ENCODE data around the gene LRP1B. TPM values are rescaled to one million over a fixed set of nuclear protein-coding genes. Genes with fewer than 3 reads are reported as not detected.

LRP1B gene
- total RNA-seq, 2 donors from 2014 or later, result 0.52 to 3.0 TPM

GRCh38 chr2:140338795-140339194 is 1792.0 kb downstream of the LRP1B start:
- no peak for ATAC-seq
- no peak for TF ChIP-seq CTCF (IDR thresholded peaks at IDR 0.05)
- TF ChIP-seq POLR2A (IDR thresholded peaks at IDR 0.05), result no peak
- Histone ChIP-seq H3K9me3 (no peaks in the 10 kb centered on the region), H3K4me1 (no peaks in the 10 kb centered on the region), H3K4me3 (no peak overlapping the region), H3K27ac (no peak overlapping the region), H3K27me3 (no peaks in the 10 kb centered on the region), H3K36me3 (replicated peaks in 1 of 2; ENCODE audit: insufficient read depth in 1 of 2, low read depth in 2 of 2) (no peaks in the 10 kb centered on the region)
- DNase-seq, result no peak
- 6 to 16% methylated on average over 1 of the region's 1 CpG for WGBS, 2 donors
- intact Hi-C loops (cut with DNase I), result no loop called here

GRCh38 chr2:140337061-140337460 is 1793.8 kb downstream of the LRP1B start:
- Histone ChIP-seq H3K9me3 (no peaks in the 10 kb centered on the region), H3K4me1 (no peaks in the 10 kb centered on the region), H3K27me3 (no peaks in the 10 kb centered on the region), H3K27ac (no peak overlapping the region), H3K36me3 (replicated peaks in 1 of 2; ENCODE audit: insufficient read depth in 1 of 2, low read depth in 2 of 2) (no peaks in the 10 kb centered on the region), H3K4me3 (no peak overlapping the region)
- 75 to 85% methylated on average over 4 of the region's 4 CpGs for WGBS, 2 donors
- TF ChIP-seq CTCF (IDR thresholded peaks at IDR 0.05), result no peak
- no peak for TF ChIP-seq POLR2A (IDR thresholded peaks at IDR 0.05)
- intact Hi-C loops (cut with DNase I), result no loop called here
- DNase-seq (no peak), ATAC-seq (no peak)

GRCh38 chr2:140316345-140316744 is 1814.5 kb downstream of the LRP1B start:
- intact Hi-C loops (cut with DNase I), result no loop called here
- Histone ChIP-seq H3K36me3 (replicated peaks in 1 of 2; ENCODE audit: insufficient read depth in 1 of 2, low read depth in 2 of 2) (no peaks in the 10 kb centered on the region), H3K9me3 (no peaks in the 10 kb centered on the region), H3K4me1 (no peaks in the 10 kb centered on the region), H3K27ac (no peak overlapping the region), H3K27me3 (no peaks in the 10 kb centered on the region), H3K4me3 (no peak overlapping the region)
- WGBS, 2 donors, result 71 to 83% methylated on average over 3 of the region's 3 CpGs
- no peak for TF ChIP-seq POLR2A (IDR thresholded peaks at IDR 0.05)
- no peak for TF ChIP-seq CTCF (IDR thresholded peaks at IDR 0.05)
- ATAC-seq, result no peak
- no peak for DNase-seq

GRCh38 chr2:140311905-140312304 is 1818.9 kb downstream of the LRP1B start:
- TF ChIP-seq POLR2A (IDR thresholded peaks at IDR 0.05) (no peak), CTCF (IDR thresholded peaks at IDR 0.05) (no peak)
- Histone ChIP-seq H3K4me1 (no peaks in the 10 kb centered on the region), H3K27ac (no peak overlapping the region), H3K36me3 (replicated peaks in 1 of 2; ENCODE audit: insufficient read depth in 1 of 2, low read depth in 2 of 2) (no peaks in the 10 kb centered on the region), H3K9me3 (no peaks in the 10 kb centered on the region), H3K4me3 (no peak overlapping the region), H3K27me3 (no peaks in the 10 kb centered on the region)
- no peak for DNase-seq
- intact Hi-C loops (cut with DNase I), result no loop called here
- WGBS, 2 donors, result 0% methylated on average over 1 of the region's 1 CpG
- no peak for ATAC-seq

- ATAC-seq, result no peak
Observed at GRCh38 chr2:140308706-140309105, 1822.1 kb downstream of the LRP1B start.

More at GRCh38 chr2:140308706-140309105, 1822.1 kb downstream of the LRP1B start:
- Histone ChIP-seq H3K4me1 (no peaks in the 10 kb centered on the region), H3K36me3 (replicated peaks in 1 of 2; ENCODE audit: insufficient read depth in 1 of 2, low read depth in 2 of 2) (no peaks in the 10 kb centered on the region), H3K27ac (no peak overlapping the region), H3K27me3 (no peaks in the 10 kb centered on the region), H3K4me3 (no peak overlapping the region), H3K9me3 (no peaks in the 10 kb centered on the region)
- DNase-seq, result no peak
- intact Hi-C loops (cut with DNase I), result no loop called here
- TF ChIP-seq CTCF (IDR thresholded peaks at IDR 0.05), result no peak
- no peak for TF ChIP-seq POLR2A (IDR thresholded peaks at IDR 0.05)
